AG08395 (cell line): Measurements from ENCODE around the gene ATP4A.

Source experiments
- DNase-seq: peaks from one replicate; pipeline ENCODE4 v3.0.0; 2012; ENCODE audit warnings: mixed read lengths, low spot score

ATP4A gene

DNA sequence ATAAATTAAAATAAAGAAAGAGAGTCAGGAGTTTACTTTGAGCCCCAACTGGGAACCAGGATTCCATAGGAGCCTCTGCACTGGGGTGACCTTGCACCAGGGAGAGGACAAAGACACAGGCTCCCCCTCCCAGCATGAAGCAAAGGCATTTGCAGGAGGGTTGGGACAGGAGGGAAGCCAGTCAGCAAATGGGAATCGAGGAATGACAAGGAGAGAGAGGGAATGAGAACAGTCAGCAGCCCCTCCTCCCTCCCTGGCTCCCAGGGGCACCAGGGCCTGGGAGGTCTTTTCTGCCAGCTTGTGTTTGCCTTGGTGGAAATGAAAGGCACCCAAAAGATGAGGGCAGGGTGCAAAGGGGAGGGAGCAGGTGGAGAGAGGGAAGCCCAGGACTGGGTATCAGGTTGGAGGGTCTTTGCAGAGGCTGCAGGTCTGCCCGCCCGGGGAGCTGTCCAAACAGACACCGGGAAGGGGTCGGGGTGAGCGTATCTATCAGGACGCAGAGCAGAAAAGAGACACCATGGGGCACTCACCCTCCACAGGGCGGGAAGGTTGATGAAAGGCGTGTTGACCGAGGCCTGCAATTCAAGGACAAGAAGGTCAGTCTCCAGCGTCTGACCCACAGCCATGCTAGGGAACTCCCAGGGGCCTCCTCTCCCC, 39.1 kb downstream of the ATP4A start:
- DNase-seq = no peak

DNA sequence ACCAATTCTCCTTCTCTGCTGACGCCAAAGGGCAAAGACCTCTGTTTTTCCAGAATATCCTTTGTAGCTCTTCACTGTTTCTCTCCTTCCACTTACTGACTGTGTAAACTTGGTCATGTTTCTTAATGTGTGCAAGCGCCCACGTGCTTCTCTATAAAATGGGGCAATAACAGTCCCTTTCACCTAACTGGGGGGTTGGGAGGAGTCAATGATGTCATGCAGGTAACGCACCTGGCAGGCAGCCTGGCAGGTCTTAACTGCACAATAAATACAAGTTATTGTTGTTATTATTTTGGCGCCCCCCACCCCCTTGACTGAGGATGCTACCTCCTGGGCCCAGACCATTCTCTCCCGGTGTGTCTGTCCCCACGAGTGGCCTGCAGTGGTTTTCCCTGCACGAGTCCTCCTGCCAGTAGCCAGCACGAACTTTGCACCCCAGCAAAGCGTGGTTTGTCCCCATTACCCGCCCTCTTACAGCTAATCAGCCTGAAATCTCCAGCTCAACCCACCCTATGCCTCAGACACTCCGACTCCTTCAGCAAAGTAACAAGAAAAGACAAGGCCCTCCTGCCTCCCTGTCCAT, 40.6 kb downstream of the ATP4A start:
- DNase-seq = no peak

DNA sequence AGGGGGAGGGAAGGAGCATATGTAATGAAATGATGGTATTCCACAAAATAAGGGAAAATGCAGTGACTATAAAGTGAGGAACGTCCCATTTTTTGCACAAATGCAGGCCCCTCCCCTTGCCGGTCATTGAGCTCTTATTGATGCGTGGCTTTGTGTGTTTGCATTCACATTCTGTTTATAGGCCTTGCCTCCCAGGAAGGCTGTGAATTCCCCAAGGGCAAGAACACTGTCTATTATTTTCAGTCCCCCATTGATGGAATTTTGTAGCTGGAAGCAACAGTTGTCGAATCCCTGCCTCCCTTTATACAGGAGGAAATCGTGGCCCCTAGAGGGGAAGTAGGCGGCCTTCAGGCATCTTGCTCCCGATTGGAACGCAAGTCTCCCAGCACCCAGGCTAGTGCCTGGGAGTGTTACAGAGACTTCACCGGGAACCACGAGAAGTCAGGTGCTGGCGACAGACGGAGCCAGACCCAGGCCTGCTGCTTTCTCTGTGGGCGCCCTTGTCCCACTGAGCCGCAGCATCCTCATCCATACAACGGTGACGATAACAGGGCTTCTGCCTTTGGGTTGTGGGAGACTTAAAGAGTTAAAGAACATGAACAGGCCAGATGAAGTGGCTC, 42.2 kb downstream of the ATP4A start:
- DNase-seq = no peak

DNA sequence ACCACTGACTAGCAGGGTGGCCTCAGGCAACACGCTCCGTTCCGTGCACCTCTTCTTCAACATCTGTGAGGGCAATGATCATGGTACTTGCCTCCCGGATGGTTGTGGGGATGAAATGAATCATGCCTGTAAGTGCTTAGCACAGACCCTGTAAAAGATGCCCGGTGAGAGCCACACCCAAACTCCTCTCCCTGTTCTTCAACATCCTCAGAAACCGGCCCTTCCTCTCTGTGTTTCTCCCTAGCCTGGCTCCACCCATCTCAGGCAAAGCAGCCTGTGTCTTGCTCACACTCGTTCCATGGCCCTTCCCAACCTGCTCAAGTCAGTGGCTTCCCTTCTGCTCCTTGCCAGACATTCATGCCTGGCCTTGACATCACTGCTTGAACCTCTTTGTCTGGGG, 44.2 kb downstream of the ATP4A start:
- peak; percentile 46 for DNase-seq

DNA sequence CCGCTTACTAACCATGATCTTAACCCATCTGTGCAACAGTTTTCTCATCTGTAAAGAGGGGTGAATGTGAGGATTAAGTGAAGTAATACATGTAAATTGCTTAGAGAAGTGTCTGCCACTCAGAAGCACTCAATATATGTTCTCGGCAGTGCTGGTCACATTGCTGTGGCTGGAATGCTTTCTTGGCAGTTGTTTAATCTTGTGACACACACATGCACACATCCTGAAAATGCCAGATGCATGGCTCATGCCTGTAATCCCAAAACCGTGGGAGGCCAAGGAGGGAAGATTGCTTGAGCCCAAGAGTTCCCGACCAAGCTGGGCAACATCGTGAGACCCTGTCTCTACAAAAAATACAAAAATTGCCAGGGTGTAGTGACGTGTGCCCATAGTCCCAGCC, 45.1 kb downstream of the ATP4A start:
- DNase-seq = peak; percentile 93

DNA sequence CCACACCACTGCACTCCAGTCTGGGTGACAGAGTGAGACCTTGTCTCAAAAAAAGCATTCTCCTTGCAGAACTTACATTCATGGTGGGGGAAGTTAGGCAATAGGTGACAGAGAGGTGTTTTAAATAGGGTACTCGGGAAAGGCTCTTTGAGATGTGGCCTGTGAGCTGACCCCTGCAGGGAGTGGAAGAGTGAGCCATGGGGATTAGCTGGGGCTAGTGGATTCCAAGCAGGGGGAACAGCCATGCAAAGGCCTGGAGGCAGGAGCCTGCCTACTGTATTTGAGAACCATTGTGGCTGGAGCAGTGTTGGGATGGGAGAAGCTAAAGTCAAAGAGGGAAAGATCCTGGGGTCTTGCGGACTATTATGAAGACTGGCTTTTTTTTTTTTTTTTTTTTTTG, 46.1 kb downstream of the ATP4A start:
- DNase-seq = no peak

DNA sequence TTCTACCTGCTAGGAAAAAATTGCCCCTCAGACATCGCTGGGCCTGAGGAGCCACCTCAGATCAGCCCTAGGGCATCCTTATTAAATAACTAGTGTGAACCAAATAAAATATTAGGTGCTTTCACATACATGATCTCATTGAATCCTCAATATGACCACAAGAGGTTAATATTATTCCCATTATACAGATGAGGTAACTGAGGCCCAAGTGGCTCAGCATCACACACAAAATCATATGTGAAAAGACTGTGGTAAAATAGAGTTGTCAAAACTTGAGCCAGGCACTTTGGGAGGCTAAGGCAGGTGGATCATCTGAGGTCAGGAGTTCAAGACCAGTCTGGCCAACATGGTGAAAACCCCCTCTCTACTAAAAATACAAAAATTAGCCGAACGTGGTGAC, 47.1 kb downstream of the ATP4A start:
- no peak for DNase-seq

DNA sequence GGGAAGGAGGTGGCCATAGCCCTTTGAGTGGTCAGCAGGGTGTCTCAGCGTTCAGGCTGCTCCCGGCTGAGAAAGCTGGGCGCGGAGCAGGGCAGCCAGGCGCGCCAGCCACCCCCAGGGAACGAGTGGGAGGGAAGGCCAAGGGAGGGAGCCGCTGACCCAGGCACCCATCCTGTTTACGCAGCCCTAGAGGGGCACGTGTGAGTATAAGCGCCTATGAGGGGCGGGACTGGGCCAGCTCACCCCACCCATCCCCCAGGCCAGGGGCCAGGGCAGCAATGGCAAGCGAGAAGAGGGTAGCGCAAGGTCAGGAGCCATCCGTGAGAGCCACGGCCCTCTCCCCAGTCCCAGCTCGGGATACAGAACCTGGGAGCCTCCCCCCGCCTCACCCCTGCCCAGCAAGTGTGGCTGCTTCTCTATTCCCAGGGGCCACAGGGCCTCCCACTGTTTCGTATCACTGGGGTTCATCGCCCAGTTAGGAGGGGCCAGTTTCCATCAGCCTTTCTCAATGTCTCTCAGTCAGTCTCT, 49.1 kb downstream of the ATP4A start:
- DNase-seq = no peak

DNA sequence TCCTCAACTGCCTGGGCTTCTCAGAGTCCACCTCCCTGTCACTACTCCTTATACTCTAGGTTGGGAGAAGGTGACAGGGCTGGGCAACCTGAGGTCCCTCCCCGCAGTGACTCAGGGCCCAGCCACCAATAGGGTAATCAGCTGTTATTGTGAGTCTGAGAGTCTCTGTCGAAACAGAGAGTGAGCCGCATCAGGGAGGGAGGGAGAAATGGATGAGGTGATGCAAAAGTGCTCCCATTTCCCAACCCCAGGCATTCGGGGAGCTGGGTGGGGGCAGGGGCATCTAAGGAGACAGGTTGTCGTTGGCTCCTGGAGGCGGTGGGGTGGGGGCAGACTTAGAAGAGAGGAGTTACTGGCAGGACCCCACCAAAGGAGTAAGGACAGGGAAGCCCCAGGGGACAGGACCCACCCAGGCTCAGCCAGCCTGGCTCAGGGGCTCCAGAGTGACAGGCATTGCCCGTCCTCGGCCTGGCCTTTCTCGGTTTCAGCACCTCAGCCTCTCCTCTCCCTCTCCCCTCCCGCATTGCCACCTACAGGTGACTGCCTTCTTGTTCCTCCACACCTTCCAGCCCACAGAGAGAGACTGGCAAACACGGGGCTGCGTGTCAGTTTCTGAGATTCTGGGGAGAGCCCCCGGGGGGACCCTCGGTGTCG, 49.7 kb downstream of the ATP4A start, which contains the start of gene DMKN:
Gene DMKN, minus strand, starts transcription at position 22 of the 654 bp plus-strand sequence. CDS start 174 bp downstream, outside the sequence.
- DNase-seq = peak; percentile 80

DNA sequence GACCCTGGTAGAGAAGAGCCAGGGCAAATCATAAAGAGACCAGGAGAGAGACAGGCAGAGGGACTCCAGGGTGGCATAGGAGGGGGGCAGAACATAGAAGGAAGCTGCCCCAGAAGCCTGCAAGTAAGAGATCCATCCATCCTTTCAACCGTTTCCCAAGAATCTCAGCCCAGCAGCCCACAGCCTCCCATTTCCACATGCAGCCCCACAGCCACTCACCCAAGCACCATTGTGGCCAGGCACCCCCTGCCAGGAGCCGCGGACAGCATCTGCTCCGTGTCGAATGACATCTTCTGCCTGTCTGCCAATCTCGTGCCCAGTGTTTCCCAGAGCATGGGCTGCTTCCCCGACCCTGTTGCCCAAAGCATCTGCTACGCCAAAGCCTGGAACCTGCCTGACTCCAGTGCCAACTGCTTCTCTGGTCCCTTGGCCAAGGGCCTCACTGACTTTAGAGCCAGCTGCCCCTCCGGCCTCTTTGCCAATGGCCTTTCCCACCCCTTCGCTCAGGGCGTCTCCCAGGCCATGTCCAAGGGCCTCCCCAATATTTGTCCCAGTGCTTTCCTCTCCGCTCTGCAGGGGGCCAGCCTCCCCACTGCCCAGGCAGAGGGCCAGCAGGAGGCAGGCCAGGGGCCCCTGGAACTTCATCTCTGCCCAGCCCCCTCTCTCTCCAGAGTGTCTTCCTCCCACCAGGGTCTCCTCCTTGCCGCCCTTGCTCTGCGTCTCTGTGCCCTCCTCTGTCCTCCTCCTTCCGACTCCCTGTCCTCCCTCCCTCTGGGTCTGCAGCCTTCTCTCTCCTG, 50.4 kb downstream of the ATP4A start:
- DNase-seq = no peak

DNA sequence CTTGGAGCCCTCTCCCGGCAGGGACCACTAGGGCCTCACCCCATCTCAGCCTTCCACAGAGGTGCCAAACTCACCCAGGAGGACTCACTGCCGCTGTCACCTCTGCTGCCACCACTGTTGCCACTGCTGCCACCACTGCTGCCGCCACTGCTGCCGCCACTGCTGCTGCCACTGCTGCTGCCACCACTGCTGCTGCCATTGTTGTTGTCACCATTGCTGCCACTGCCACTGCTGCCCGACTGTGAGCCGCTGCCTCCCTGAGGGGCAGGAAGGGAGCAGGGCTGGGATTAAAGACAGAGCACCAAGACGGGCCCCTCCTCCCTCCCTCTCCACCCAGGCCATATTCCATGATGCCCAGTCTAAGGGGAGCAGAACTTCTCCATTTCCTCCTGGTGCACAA, 52.1 kb downstream of the ATP4A start:
- no peak for DNase-seq

DNA sequence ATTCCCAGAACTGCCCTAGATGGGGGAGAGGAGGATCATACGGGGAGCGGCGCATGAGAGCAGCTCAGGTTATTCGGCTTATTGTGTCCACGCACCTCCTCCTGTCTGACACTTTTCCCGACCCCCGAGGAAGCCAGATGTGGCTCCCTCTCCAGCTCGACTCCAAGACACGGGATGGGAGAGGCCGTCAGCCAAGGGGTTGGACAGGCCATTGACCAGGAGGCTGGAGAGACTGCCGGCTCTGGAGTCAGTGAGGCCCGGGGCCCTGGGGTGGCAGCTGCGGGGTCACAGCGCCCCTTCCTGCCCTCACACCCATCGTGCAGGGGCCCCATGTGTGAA, 52.9 kb downstream of the ATP4A start:
- no peak for DNase-seq

DNA sequence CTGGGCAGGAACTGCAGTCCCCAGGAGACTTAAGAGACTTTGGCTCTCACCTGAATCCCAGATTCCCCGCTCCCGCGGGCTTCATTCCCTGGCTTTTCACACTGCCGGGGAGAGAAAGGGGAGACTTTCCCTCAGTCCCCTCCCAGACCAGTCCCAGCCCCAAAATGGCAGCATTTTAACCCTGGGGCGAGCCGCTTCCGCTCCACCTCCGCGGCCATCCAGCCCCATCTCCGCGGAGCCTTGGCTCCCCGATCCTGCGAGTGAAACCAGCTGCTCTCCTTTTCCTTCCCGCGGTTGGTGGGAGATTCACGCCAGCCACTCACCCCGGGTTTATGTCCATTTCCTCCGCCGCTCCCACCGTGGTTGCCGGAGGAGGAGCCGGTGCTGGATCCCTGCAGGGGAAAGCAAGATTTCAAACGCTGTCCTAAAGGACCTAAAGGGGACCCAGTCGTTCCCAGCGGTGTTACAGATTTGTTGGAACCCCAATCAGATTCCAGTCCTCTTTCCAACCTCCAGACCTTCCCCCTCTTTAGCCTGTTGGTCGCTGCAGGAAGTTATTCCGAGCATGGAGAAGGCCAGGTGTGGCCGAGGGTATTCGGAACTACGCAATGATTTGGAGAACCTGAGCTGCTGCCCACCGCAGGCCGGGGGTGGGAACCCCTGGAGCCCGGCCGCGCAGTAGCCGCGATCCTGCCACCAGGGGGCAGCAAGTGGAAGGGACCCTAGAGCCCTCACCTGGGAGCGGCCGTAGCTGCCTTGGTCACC, 53.4 kb downstream of the ATP4A start:
- DNase-seq = peak; percentile 77

DNA sequence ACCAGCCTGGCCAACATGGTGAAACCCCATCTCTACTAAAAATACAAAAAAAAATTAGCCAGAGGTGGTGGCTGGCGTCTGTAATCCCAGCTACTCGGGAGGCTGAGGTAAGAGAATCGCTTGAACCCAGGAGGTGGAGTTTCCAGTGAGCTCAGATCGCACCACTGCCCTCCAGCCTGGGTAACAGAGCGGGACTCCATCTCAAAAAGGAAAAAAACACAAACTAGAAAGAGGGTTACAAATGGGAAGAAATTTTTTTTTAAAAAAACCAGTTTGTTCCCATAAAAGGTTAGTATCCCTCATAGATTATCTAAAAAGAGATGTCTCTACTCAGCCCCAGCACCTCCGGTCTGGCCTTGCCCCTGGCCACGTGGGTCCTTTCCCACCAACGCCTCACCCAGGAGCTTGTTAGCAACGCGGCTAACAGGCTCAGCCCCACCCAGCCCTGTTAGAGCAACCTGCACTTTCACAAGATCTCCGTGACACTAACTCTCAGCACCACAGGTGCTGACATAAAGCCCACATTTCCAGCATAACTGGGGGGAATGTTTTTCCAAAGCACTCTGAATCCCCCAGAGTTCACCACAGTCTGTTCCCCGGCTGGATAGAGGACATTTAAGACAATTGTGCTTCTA, 54.3 kb downstream of the ATP4A start:
- no peak for DNase-seq

DNA sequence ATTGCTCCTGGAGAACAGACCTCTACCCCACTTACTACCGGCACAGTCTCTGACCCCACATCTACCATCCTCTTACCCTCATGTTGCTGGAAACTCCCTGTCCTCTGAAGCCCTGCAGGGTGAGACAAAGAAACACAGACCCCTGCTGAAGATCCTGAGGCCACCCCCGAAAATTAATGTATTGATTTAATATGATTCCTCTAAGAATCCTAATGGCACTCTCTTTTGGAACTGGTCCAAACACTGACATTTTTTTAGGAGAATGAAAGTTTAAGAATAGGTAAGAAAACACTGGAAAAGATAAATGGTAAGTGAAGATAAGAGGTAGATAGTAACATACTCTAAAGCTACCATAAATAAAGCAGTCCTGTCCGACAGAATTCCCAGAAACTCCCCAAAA, 55.3 kb downstream of the ATP4A start:
- no peak for DNase-seq

DNA sequence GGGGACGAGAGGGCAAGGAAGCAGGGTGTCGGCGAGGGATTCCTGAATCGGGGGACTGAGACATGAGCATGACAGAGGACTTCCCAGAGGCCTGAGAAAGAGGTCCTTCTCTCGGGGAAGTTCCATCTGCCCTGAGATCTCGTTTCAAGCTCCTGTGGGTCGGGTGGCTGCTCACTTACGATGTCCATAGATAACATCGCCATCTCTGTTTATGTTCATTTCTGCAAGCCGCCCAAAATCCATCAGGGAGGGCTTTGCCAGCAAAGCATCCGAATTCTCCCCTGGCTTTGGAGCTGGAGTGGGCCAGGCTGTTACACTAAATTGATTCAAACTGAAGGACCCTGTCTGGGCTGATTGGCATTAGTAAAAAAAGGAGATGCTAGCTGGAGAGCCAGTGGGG, 55.9 kb downstream of the ATP4A start:
- no peak for DNase-seq

DNA sequence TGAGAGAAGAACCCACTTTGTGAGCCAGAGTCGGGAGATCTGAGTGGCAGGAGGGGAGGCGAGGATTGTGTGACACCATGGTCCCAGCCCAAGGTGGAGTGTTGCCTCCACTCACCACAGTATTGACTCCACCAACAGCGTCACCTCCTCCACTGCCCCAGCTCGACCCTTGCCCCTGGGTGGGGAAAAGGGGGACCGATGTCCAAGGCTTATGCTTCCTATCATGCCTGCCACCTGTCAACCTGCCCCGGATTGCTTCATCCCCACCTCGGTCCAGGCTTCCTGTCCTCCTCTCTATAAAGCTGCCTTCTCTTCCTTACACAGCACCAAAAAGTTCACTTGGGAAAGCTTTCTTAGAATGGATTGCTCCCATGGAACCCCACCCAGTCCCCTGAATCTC, 57.4 kb downstream of the ATP4A start:
- DNase-seq = no peak

DNA sequence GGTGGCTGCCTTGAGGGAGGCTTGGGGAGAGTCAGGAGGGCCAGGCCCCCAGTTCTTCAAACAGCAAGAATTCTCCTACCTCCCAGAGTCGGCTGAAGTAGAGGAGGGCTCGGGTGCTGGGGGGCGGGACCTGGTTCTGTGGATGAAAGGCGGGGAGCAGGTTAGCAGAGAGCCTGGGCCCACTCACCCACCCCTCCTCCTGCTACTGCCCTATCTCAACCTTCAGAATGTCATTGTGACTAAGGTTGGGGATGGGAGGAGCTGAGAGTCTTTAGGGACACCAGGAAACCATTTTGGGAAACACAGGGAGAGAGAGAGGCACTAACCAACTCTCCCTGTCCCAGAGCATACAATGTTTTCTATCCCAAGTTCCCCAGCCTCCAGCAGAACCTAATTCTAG, 60.7 kb downstream of the ATP4A start:
- DNase-seq = no peak

DNA sequence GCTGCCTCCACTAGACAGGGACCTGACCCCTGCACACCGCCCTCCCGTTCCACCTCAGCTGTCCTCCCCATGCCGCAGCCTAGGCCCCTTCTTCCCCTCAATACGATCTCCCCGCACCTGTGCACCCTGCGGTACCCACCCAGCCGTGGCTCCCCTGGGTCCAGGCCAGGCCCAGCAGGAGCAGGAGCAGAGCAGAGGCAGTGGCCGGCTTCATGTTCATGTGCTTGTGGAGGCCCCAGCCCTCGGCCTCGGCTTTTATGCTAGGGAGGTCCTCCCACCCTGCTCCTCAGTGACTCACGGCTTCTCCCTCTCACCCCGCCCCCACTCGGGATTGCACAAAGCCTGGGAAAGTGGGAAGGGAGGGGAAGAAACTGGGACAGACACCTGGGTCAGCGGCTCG, 61.8 kb downstream of the ATP4A start:
- no peak for DNase-seq

DNA sequence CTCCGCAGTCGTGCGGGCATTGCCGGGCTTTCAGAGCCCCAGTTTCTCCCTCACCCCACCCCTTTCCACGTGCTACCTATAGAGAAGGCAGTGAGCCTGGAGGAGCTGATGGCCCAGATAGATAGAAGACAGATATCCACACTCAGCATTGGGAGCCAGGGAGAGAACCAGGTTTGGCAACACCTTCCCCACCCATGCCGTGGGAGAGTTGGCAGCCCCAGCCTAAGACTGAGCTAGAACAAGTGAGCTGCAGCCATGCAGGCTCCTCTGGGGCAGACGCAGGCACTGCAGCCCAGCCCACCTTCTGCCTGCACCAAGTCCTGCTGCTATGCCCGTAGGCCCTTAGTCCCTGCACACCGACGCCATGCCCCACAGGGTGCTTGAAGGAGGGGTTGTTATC, 62.8 kb downstream of the ATP4A start:
- DNase-seq = no peak
